HG02852 (cell line): Measurements from ENCODE around the gene RAP1GAP2.
A peak's percentile ranks its signal among the peaks of the same experiment; 100 is the strongest.
"Not testable (repeated sequence)": the region's sequence is repeated elsewhere in the genome, so short reads cannot be mapped to it uniquely, and the experiment has no call there.

Source experiments
- ATAC-seq: cut with Tn5 transposase; IDR thresholded peaks from one replicate; pipeline ENCODE4 v1.9.1; 2021; ENCODE audit warnings: mild to moderate bottlenecking, moderate library complexity; ENCODE audit not compliant: unreplicated experiment

The RAP1GAP2 gene

DNA sequence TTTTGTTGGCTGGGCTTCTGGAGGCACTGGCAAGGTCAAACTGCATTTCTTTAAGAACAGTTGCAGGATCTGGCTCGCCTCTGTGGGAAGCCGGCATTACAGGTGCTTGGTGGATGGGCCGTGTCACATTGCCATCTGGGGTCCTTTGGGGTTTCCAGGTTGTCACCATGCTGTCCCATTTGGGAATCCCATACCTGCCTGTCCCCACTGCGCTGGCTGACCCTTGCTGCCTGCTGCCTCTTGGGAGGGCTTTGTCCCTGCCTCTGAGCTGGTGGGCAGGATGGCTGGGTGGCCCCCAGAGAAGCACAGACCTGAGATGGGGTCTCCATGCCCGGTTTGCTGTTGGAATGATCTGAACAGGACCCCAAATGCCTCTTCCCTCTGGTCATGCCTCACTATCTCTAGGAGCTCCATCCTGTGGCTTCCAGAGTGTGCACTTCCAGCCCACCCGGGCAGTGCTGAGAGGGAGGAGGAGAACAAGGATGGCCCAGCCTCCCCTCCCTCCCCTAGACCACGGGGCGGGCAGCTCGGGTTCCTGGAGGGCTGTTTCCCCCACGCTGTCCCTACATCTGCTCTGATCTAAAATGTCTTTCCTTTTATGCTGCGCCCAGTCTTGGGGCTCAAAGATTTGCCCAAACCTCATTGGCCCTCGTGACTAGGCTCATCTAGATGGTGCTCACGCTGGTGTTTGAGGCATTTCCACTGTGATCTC lies 239.2 kb downstream of the RAP1GAP2 start:
- ATAC-seq = no peak

- no peak for ATAC-seq
These were observed 239.7 kb downstream of the RAP1GAP2 start for GRCh38 chr17:3035968-3036280.

GRCh38 chr17:3036800-3037199 lies 240.6 kb downstream of the RAP1GAP2 start:
- no peak for ATAC-seq

GRCh38 chr17:3037259-3037658 lies 241.0 kb downstream of the RAP1GAP2 start:
- ATAC-seq = no peak

DNA sequence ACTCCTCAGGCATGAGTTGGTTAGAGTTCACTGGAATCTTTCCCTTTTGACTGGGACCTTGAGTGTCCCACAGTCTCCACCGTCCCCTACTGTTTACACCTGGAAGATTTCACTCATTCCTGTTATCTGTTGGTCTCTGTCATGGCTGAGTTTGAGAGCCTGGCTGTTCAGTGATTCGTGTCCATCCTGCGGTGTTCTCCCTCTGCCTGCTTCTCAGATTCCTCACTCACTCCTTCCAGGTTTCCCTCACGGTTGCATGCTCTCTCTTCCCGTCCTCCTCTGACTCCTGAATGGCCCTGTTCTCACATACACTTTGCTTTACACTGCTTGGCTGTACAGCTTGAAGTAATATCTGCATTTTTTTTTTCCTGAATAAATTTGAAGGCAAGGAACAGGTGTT lies 242.7 kb downstream of the RAP1GAP2 start:
- no peak for ATAC-seq

DNA sequence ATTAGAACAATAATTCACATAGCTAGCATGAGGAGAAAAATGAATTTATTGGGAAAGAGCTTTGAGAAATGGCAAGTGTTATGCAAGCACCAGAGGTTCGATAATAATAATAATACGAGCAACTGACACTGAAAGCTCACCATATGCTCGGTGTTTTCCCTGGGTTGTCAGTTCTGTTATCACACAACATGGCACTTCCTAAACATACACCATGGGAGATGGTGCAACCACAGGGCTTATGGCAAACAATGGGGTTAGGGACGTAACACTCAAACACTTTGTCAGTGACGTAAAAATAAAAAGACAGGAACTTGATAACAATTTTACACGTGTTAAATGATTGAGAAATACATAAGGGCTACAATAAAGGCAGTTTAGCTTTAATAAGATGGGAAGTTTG lies 243.5 kb downstream of the RAP1GAP2 start:
- no peak for ATAC-seq

DNA sequence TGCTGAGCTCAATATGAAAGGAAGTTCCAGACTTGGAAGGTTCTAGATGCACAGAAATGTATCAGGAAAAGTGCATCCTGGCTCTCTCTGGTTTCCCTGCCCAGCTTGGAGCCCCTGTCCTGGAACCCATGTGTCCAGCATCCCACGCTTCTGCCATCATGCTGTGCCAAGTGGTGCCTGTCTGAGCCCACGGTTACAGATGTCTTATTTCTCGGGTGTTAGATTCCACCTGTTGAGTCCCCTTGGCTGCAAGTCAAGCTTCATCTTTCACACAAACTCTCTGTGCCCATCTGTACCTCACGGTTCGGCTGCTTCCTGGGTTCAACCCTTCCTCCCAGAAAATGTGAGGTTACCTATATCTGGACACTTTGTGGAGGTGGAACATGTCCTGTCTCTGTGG lies 244.6 kb downstream of the RAP1GAP2 start:
- no peak for ATAC-seq

GRCh38 chr17:3043737-3044365 lies 247.6 kb downstream of the RAP1GAP2 start:
- no peak for ATAC-seq

- ATAC-seq = no peak
These were observed 250.5 kb downstream of the RAP1GAP2 start for GRCh38 chr17:3046753-3047152.

GRCh38 chr17:3048727-3049471 lies 252.7 kb downstream of the RAP1GAP2 start:
- peak; percentile 99 for ATAC-seq

DNA sequence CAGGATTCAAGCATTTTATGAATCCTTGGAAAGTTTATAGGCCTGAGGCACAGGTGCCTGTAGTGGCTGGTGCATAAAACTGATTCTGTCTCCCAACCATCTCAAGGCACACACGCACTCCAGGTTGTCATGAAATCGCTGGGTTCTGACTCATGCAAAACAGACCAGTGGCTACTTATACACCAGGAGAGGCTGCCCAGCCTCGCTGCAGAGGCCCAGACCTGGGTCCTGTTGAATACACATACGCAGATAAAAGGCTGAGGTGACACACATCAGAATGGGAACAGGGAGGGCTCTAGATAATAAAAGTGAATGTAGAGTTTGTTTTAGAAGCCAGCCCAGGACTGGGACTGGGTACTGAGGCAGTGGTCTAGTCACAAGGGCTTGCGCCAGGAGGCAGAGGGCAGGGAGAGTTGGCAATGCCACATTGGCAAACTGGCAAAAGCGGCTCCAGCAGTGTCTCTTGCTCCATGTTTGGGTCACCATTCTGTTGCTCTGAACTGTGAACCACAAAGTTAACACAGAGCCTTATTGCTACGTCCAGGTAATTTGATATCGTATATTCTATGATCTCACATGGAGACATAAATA lies 253.6 kb downstream of the RAP1GAP2 start:
- ATAC-seq = no peak

- ATAC-seq = not testable (repeated sequence)
These were observed 258.6 kb downstream of the RAP1GAP2 start for GRCh38 chr17:3054868-3055267.

- not testable (repeated sequence) for ATAC-seq
These were observed 266.7 kb downstream of the RAP1GAP2 start for GRCh38 chr17:3062824-3063377.

DNA sequence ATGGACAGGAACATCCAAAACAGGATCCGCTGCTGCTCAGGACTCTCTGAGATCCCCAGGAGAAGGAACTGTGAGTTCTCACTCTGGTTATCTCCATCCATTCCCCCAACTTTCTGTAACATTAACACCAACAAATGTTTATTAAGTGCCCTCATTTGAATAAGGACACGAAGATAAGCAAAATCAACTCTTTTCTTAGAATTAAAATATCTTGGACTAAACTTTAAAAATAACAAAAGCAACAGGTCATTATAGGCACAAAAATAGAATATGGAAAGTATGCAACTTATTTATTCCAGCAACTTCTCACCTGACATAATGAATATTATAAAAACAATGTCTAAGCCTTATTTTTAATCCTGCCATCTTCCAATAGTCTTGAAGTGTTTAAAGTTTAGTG lies 267.3 kb downstream of the RAP1GAP2 start, which contains the start of gene OR1D5:
Gene OR1D5 (minus strand): TSS at position 101 of the 400 bp plus-strand sequence. CDS start 0 bp downstream, at position 101.
- ATAC-seq = not testable (repeated sequence)

DNA sequence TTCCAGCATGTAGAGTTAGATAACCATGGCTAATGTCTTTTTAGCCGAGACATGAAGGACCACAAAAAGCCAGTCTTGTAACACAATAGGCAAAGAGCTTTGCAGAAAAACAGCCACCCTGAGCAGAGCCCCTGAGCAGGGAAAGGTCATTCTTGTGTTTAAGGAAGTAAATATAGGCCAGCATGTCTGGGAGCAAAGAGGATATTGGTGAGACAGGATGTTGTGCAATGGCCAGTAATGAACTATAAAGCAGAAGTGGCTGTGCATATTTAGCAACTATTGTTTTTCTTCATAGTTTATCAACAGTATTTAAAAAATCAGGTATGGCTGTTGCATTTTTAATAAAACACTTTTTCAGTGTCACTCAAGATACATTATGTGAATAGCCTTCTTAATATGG lies 269.0 kb downstream of the RAP1GAP2 start:
- ATAC-seq = not testable (repeated sequence)

GRCh38 chr17:3073850-3074249 lies 277.6 kb downstream of the RAP1GAP2 start:
- not testable (repeated sequence) for ATAC-seq
